Activated CD8-positive, alpha-beta T cell treated with anti-CD3 and anti-CD28 coated beads for 36 hours (primary cell): Measurements from ENCODE around the gene MYO16. TPM values are rescaled to one million over a fixed set of nuclear protein-coding genes. Genes with fewer than 3 reads are reported as not detected.

Experiments
- ATAC-seq: fragments of 200-7000 bp; cut with Tn5 transposase; one replicate; pipeline ENCODE4 v1.10.0; 2021; ENCODE audit warnings: mild to moderate bottlenecking, moderate library complexity
- CTCF ChIA-PET: fragments of 350-600 bp; sonication (Branson Sonifier 250); formaldehyde crosslinking; loops from one replicate; lab custom pipeline; 2021; ENCODE audit warnings: antibody characterized with exemption; lab: Charles Lee
- POLR2A ChIA-PET: fragments of 350-600 bp; sonication (Branson Sonifier 250); formaldehyde crosslinking; loops from one replicate; lab custom pipeline; 2021; ENCODE audit warnings: antibody characterized with exemption; lab: Charles Lee
- DNase-seq: peaks from one replicate; pipeline ENCODE4 v3.0.0-alpha.2; 2020
- H3K27ac Mint-ChIP-seq: one replicate; pipeline ENCODE4 v1.8.0; 2021; ENCODE audit warnings: mild to moderate bottlenecking, mixed read lengths
- H3K27me3 Mint-ChIP-seq: one replicate; pipeline ENCODE4 v1.8.0; 2021; ENCODE audit warnings: mixed read lengths
- H3K36me3 Mint-ChIP-seq: one replicate; pipeline ENCODE4 v1.8.0; 2021; ENCODE audit warnings: low read depth, mixed read lengths
- H3K4me1 Mint-ChIP-seq: one replicate; pipeline ENCODE4 v1.8.0; 2021; ENCODE audit warnings: low read depth, mixed read lengths
- H3K4me3 Mint-ChIP-seq: one replicate; pipeline ENCODE4 v1.8.0; 2021; ENCODE audit warnings: mild to moderate bottlenecking, moderate library complexity, mixed read lengths
- H3K9me3 Mint-ChIP-seq: one replicate; pipeline ENCODE4 v1.8.0; 2021; ENCODE audit warnings: mixed read lengths
- CTCF ChIP-seq: fragments of 200-600 bp; IDR thresholded peaks from one replicate; pipeline ENCODE4 v1.8.0; 2022; ENCODE audit warnings: antibody characterized with exemption, mild to moderate bottlenecking
- intact Hi-C: fragments of 100-400 bp; cut with micrococcal nuclease; formaldehyde crosslinking; loops from one replicate; pipeline ENCODE4 v1.10.0; 2022
- total RNA-seq, 2 experiments: library from RNA; stranded (reverse); gene quantifications; one replicate each; pipeline ENCODE4 v1.2.3, GENCODE V29; 2021

Gene MYO16
- total RNA-seq, 2 experiments from 2014 or later = not detected

GRCh38 chr13:109055850-109056249, 426.4 kb downstream of the MYO16 start:
- ATAC-seq = no peak
- H3K36me3 Mint-ChIP-seq = no peaks in the 10 kb centered on the region
- POLR2A ChIA-PET = no interaction called here
- no peak overlapping the region for H3K4me3 Mint-ChIP-seq
- intact Hi-C loops = no loop called here
- no peaks in the 10 kb centered on the region for H3K4me1 Mint-ChIP-seq
- TF ChIP-seq CTCF = no peak
- H3K27ac Mint-ChIP-seq = no peak overlapping the region
- CTCF ChIA-PET = no interaction called here
- no peak for DNase-seq
- H3K27me3 Mint-ChIP-seq = peaks cover 5% of the 10 kb centered on the region
- no peaks in the 10 kb centered on the region for H3K9me3 Mint-ChIP-seq

GRCh38 chr13:109058087-109058486, 428.7 kb downstream of the MYO16 start:
- peaks cover 3% of the 10 kb centered on the region for H3K27me3 Mint-ChIP-seq
- ATAC-seq = no peak
- intact Hi-C loops = no loop called here
- ChIA-PET POLR2A (no interaction called here), CTCF (no interaction called here)
- H3K4me3 Mint-ChIP-seq = no peak overlapping the region
- no peaks in the 10 kb centered on the region for H3K36me3 Mint-ChIP-seq
- no peaks in the 10 kb centered on the region for H3K4me1 Mint-ChIP-seq
- no peaks in the 10 kb centered on the region for H3K9me3 Mint-ChIP-seq
- TF ChIP-seq CTCF = no peak
- DNase-seq = no peak
- H3K27ac Mint-ChIP-seq = no peak overlapping the region

GRCh38 chr13:109072505-109072904, 443.1 kb downstream of the MYO16 start:
- Mint-ChIP-seq H3K9me3 (peaks cover 8% of the 10 kb centered on the region), H3K36me3 (no peaks in the 10 kb centered on the region), H3K4me1 (no peaks in the 10 kb centered on the region), H3K27ac (no peak overlapping the region), H3K4me3 (no peak overlapping the region), H3K27me3 (no peaks in the 10 kb centered on the region)
- ATAC-seq (no peak), DNase-seq (no peak)
- ChIA-PET POLR2A (no interaction called here), CTCF (no interaction called here)
- no peak for TF ChIP-seq CTCF
- intact Hi-C loops = no loop called here

GRCh38 chr13:109074436-109074835, 445.0 kb downstream of the MYO16 start:
- DNase-seq = no peak
- Mint-ChIP-seq H3K9me3 (peaks cover 3% of the 10 kb centered on the region), H3K36me3 (no peaks in the 10 kb centered on the region), H3K27ac (no peak overlapping the region), H3K27me3 (no peaks in the 10 kb centered on the region), H3K4me3 (no peak overlapping the region), H3K4me1 (no peaks in the 10 kb centered on the region)
- ChIA-PET CTCF (no interaction called here), POLR2A (no interaction called here)
- intact Hi-C loops = no loop called here
- no peak for TF ChIP-seq CTCF
- no peak for ATAC-seq

- Mint-ChIP-seq H3K9me3 (peaks cover 2% of the 10 kb centered on the region), H3K27ac (no peak overlapping the region), H3K36me3 (no peaks in the 10 kb centered on the region), H3K4me3 (no peak overlapping the region), H3K27me3 (no peaks in the 10 kb centered on the region), H3K4me1 (no peaks in the 10 kb centered on the region)
- DNase-seq = no peak
- ATAC-seq = no peak
- TF ChIP-seq CTCF = no peak
- ChIA-PET CTCF (no interaction called here), POLR2A (no interaction called here)
- intact Hi-C loops = no loop called here
Measured at GRCh38 chr13:109074853-109075252, 445.4 kb downstream of the MYO16 start.
